Stimulated activated CD4-positive, alpha-beta T cell treated with anti-CD3 and anti-CD28 coated beads, Interleukin-1b, Interleukin-23, amount 100 ng/mL, for 4 hours (primary cell): ENCODE data around the gene SERPINB12.

Source experiments
- DNase-seq, 2 donors: peaks; one replicate each; pipeline ENCODE4 v3.0.0-alpha.2; 2020; ENCODE audit warnings: low read depth in 2 of 2

SERPINB12 gene

GRCh38 chr18:63542069-63542468 lies at the start of gene SERPINB12:
TSS of gene SERPINB12 (plus strand) at chr18:63542369. CDS start at chr18:63556160, 13,791 bp downstream.
- DNase-seq = no peak

GRCh38 chr18:63492851-63493250 lies 49.3 kb upstream of the SERPINB12 start:
- DNase-seq = no peak

GRCh38 chr18:63495675-63496074 lies 46.5 kb upstream of the SERPINB12 start:
- no peak for DNase-seq

GRCh38 chr18:63505566-63506335 lies 36.4 kb upstream of the SERPINB12 start:
- DNase-seq = no peak

DNA sequence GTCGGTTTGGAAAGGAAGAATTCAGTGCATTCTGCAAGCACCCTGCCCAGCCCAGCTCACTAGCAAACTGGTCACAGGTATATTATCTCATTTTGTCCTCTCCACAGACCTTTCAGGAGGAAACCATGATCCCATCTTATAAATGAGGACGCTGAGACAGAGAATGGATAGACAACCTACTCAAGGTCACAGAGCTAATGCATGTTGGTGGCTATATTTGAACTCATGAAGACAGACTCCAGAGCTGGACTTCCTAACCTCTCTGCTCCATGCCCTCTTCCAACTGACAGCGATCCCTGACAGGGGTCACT lies 35.9 kb upstream of the SERPINB12 start:
- DNase-seq = no peak

DNA sequence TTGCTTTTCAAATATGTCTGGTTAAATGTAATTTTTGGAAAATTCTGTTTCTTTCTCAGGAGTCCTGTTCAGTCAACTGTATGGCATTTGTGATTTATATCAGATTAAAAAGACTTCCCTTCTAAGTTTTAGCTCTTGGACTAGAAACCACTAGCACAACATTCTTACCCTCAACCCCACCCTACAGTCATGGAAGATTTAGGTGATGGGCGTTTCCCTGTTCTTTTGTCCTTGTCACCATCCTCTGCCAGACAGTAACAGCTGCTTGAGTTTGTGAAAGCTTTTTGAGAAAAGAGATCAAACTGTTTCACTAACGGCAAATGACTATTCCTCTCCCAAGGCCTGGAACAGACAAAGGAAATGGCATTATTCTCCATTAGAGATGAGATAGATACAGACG lies 33.6 kb upstream of the SERPINB12 start:
- DNase-seq = no peak

DNA sequence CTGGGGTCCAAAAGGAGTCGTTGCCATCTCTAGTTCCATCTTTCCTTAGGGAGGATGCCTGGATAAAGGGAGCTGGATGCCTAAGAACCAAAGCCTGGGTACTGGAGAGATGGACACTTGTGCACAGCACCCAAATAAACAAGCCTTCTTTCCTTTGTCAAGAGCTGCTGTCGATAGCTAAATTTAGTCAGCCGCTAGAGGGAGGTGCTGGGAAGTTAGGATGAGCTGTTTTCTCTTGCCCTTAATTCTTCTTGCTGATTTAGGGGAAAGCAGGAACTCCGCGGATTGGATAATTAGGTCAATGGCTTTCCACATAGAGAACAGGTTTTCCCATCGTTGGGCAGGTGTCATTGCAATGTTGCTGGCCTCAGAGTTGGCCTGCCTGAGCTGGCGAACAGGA lies 30.9 kb upstream of the SERPINB12 start:
- no peak for DNase-seq

- no peak for DNase-seq
These were observed 27.8 kb upstream of the SERPINB12 start for GRCh38 chr18:63514326-63514725.

DNA sequence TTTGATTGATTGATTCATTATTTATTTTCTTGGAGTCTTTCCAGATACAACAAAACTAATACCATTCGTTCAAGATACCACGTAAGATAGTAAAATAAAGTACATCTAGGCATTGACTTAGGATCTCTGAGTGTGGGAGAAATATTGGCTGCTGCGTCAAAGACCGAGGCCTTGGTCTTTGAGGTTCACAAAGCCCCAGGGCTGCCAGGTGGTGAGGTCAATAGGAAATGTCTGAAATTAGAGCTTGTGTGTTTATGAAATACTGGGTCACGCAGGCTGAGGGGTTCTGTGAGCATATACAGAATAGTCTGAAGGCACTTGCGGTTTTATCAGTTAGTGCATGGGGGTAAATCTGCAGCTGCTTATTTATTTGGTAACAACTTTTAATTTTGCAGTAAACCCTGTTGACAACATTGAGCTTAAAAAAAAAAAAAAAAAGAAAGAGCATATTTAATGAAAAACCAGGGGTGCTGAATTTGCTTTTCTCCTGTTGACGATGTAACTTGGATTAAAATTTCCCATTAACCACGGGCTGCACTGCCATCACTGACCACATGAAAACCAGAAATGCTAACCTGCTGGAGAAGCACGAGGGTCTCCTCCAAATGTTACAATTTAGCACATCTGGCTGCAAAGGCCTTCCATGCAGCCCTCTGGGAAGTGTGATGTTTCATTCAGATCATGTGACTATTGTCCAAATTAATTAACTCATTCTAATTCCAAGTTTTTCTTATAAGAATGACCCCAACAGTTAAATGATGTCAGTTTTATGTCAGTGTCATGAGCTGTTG lies 27.1 kb upstream of the SERPINB12 start:
- DNase-seq = no peak

DNA sequence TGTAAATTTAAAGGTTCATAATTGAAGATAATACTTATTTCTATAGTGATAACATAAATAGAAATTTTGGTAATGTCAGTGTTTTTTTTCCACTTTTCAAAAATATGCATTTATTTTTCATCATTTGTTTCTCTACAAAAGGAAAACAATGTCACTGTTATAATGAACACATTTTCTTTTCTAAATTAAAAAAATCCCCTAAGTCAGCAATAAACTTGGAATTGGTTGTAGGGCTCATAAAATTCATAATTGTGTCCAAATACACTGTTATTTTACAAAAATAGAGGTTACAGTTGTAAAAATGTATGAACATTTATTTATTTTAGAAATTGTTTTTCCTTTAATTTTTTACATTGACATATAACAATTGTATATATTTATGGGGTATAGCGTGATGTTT lies 26.4 kb upstream of the SERPINB12 start:
- DNase-seq = no peak

DNA sequence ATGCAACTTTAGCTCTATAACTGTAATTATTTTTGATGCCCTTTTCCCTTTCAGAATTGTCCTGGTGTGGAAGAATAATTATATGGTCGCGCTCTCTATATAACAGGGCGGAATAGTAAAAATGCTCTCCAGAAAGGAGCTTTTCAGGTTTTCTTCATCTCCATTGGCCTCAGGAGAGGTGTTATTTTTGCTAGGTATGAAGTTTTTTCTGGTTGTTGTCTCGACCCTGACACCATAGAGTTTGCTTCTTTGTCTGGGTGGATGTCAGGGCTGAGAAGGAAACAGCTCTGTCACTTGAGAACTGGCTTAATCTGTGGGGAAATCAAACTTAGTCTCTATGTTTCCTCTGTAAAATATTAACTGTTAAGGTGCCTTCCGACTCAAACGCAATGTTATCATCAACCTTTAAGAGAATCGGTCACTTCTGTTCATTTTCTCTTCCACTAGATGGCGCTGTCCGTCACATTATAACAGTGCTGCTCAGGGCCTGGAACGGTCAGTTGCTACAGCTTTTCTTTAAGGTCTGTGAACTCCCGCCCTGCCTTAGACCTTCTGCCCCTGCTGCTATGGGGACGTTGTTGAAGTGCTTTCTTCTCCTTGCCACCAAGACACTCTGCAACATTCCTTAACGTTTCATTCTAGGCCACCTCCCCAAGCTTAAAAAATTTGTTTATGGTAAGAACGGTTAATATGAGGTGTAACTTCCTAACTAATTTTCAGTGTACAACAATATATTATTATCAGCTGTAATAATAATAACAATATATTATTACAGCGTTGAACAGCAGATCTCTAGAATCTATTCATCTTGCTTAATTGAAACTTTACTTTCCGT lies 23.8 kb upstream of the SERPINB12 start:
- DNase-seq = peak in 1 of 2 donors; percentile 31

DNA sequence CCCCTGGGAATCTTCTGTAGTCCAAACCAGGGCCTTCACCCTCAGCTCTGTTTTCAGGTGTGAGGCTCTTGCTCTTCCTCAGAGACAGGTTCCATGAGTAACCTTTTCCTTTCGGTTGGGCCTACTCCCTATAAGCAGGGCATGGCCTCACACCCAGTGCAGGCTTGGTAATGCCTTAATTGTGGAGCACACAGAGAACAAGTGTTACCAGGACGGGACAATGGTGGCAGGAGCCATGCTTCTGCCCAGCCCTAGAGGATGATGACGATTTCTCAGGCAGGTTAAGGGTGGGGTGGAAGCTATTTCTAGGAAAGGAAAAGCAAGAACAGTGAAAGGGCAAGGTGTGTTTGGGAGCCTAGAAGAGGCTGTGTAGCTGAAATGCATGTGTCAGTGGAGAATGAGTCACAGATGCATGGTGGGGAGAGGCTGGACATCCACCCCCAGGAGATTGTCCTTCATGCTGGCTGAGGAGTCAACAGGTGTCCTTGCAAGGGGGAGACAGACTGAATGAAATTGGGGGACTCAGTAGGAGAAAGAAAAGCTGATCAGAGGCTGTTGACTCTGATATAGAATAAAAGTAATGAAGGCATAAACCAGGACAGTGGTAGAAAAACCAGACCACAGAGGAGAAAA lies 22.0 kb upstream of the SERPINB12 start:
- DNase-seq = no peak

- DNase-seq = no peak
These were observed 18.5 kb upstream of the SERPINB12 start for GRCh38 chr18:63523660-63524059.

GRCh38 chr18:63527251-63527650 lies 14.9 kb upstream of the SERPINB12 start:
- DNase-seq = no peak

DNA sequence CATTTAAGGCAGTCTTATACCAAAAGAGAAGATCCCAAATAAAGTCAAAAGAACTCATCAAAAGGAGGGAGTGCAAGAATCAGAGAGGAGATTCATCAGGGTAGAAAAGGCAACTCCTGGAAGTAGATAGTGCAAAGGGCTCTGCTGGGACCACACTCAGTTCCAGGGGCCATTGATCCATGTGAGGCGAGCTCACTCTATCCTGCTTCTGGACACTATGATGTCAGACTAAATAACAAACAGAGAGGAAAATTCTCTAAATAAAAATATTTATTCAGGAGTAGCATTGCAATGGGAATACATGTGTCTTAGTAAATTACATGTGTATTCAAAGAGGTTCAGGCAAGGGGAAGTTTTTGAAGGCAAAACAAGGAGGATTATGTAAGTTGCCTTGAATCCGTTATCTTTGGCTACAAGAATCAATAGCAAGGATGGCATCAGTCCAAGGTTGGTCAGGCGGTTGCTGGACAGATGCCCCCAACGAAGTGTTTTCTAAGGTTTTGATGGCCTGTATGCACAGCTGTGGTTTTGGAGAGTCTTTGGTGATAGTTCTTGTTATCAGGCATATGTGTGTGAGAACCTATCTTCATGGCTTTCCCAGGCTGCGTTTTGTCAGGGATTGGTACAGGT lies 13.2 kb upstream of the SERPINB12 start:
- DNase-seq = no peak

DNA sequence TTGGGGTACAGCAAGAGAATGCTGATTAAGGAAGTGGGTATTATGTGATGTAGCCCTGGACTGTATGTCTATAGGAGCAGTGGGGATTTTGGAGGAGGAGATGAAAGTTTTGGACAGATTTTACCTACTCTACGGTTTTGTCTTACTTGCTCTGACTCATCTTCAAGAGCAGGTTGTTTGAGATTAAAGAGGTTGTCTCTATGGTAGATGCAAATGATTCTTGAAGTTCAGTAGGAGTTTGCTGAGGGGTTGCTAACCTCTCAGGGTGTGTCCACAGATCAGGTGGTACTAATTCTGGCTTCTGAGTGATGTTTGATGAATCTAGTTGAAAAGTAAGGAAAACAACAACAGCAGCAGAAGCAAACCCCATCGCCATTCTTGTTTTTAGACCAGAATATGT lies 9.7 kb upstream of the SERPINB12 start:
- DNase-seq = no peak

- DNase-seq = no peak
These were observed 7.6 kb upstream of the SERPINB12 start for GRCh38 chr18:63534615-63535014.

DNA sequence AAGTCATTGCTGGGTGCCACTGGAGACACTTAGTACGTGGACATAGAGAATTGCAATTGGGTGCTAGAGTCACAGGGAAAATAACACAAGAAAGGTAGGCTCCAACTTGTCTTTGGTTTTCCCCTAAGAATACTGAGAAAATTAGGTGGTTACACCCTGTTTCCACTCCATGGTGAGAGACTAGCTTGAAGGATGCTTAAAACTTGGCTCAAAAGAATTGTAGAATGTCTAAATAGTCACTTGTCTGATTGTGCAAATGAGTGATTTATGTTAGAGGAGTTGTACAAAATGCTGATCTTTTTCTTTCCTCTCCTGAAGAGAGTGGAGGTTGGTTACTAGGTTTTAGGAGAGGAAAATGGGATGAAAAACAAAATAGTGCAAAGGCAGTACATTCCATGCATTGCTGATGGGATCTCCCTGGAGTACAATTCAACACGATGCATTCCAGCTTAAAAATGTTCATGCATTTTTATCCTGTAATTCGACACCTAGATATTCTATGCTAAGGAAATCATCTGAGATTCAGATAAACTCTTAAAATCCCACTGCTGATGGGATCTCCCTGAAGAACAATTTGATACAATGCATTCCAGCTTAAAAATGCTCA lies 2.2 kb upstream of the SERPINB12 start:
- no peak for DNase-seq

DNA sequence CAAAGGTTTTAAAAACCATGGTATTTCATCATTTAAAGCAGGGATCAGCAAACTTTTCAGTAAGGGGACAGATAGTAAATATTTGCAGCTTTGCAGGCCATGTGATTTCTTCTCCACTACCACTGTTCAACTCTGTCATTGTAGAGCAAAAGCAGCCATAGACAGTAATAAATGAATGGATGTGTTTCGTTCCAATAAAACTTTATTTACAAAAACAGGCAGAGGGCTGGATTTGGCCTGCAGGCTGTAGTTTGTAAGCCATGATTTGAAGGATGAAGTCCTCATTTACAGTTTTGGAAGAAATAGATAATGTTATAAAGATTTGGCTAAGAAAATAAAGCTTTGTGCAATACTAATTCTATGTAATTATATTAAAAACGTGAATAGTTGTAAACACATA lies 1.8 kb downstream of the SERPINB12 start:
- no peak for DNase-seq

DNA sequence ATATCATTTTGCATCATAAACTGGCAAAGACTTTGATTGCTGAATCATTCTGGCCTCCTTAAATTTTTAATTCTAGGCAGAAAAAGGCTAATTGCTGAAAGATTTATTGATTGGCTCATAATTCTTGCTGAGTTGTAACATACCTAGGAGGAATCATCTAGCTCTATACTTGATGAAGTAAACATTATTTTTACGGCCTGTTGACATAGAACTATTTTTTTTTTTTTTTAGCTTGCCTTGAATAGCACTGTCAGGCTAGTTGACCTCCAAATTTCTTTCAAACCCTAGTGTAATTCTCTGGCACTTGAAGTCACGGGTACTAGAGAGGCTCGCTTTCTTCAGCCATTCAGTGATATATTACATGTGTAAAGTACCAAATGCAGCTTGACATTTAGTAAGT lies 2.8 kb downstream of the SERPINB12 start:
- no peak for DNase-seq

GRCh38 chr18:63550068-63550467 lies 7.9 kb downstream of the SERPINB12 start:
- no peak for DNase-seq
